Activated T-cell treated with anti-CD3 and anti-CD28 coated beads, Interleukin-2, amount 50 U/mL, for 48 hours (primary cell): ENCODE measurements around the gene C3.

Source experiments
- DNase-seq, 2 experiments: peaks; one replicate each; pipeline ENCODE4 v3.0.0-alpha.2; 2020

The C3 gene

GRCh38 chr19:6744381-6745301 is 24.2 kb upstream of the C3 start:
- no peak for DNase-seq

DNA sequence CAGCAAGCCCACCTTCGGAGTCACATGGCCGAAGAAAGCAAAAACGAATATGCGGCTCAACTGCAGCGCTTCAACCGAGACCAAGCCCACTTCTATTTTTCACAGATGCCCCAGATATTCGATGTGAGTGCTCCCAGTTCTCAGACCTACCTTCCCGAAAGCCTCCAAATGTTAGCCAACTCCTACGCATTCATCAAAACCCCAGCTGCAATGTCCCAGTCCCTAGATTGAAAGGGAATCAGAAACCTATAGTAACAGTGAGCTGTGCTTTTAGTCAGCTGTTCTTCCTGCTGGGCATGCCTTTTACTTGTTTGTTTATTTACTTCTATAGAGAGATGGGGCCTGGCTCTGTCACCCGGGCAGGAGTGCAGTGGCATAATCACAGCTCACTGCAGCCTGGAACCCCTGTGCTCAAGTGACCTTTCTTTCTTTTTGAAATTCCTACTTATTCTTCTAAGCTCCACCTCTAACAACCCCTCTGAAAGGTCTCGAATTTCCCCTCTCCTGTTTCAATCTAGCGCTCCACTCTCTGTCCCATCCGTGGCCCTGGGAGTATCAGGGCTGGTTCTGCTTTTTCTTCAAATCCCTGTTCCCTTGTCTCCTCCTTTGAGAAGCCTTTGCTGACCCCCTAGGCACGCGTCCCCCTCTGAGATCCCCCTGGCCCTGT is 23.4 kb upstream of the C3 start:
- no peak for DNase-seq

DNA sequence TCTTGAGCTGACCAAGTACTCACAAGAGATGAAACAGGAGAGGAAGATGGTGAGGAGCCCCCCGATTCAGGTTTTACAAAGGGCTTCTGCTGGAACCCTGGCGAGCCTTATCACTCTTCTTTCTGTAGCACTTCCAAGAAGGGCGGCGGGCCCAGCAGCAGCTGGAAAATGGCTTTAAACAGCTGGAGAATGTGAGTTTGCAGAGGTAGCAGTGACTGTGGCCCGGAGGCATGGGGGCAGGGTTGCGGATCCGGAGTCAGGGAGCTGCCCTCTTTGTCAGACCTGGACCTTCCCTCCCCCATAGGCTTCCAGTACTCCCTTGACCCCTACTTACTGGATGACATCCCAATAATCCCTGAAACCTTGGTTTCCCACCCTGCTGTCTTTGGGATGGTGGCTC is 22.6 kb upstream of the C3 start:
- no peak for DNase-seq

DNA sequence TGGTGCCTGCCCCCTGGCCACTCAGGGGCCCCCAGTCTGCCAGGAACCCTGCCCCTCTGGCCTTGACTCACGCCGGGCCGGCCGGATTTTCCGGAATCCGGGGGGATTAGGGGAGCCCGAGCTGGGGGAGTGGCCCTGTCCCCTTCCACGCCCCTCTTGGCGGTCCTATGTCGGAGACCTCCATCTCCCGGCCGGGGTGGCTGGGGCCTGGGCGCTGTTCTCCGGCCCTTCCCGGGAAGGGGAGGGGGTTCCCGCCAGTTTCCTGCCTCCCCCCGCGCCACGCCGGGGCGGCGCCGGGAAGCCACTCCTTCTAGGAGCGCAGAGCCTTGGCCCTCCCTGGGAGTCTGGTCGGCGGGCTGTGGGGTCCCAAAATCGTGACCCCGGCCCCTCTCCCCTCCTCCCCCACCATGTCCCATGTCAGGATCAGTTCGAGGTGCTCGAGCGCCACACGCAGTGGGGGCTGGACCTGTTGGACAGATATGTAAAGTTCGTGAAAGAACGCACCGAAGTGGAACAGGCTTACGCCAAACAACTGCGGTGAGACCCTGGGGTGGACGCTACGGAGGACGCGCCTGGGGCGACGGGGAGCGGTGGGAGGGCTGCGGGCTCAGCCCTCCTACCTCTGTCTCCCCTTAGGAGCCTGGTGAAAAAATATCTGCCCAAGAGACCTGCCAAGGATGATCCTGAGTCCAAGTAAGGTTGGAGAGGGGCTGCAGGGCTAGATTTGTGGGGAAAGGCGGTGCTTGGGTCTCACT is 20.3 kb upstream of the C3 start:
- DNase-seq = peak; percentile 48

- DNase-seq = peak in 1 of 2 experiments; percentile 50
Measured at GRCh38 chr19:6739883-6740588, 19.6 kb upstream of the C3 start.

DNA sequence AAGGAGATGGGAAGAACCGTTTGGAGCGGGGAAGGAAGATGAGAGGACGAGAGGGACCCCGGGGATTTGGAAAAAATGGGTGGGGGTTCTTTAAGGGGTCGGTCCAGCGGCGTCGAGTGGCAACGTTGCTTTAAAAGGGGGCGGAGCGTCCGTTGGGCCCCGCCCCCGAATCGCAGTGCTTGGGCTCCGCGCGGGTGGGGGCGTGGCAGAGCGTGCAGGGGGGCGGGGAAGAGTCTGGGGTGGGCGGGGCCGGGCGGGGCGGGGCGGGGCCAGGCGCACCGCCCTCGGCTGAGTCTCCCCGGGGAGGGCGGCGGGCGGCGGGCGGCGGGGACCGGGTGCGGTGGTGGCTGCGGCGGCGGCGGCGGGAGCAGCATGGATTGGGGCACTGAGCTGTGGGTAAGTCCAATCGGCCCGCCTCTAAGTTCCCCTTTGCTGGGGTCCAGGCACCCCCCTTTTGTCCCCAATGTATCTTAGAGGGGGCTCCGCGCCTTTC is 19.0 kb upstream of the C3 start, which contains the start of gene TRIP10:
Gene TRIP10, plus strand, starts transcription at position 291 of the 493 bp plus-strand sequence. Its CDS starts 82 bp downstream, at position 373.
- DNase-seq = peak; percentile 89 to 93

DNA sequence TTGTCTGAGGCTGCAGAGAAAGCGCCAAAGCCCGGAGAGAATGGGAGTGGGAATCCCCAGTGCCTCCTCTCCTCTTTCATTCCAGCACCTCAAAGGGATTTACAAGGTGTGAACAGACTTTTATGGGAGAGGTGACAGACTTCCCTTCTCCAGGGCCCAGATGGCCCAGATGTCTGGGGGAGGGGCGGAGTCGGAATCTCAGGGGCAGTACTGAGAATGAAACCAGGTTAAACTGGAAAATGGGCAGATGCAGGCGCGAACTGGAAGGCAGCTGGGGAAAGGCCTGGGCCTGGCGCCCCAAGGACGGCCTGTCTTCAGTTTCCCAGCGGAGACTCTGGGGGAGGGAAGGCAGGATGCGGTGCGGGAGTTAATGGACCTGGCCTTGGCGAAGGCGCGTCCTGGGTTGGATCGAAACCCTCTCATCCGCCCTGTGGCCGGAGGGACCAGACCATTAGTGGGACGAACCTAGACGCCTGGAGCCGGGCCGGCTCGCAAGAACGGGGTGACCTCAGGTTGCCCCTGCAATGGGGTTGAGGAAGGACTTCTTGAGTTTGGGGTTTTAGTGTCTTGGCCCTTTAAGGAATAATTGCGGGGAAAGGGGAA is 18.4 kb upstream of the C3 start:
- peak in 1 of 2 experiments; percentile 65 for DNase-seq

- DNase-seq = peak; percentile 87 to 89
Measured at GRCh38 chr19:6737873-6738786, 17.7 kb upstream of the C3 start.

DNA sequence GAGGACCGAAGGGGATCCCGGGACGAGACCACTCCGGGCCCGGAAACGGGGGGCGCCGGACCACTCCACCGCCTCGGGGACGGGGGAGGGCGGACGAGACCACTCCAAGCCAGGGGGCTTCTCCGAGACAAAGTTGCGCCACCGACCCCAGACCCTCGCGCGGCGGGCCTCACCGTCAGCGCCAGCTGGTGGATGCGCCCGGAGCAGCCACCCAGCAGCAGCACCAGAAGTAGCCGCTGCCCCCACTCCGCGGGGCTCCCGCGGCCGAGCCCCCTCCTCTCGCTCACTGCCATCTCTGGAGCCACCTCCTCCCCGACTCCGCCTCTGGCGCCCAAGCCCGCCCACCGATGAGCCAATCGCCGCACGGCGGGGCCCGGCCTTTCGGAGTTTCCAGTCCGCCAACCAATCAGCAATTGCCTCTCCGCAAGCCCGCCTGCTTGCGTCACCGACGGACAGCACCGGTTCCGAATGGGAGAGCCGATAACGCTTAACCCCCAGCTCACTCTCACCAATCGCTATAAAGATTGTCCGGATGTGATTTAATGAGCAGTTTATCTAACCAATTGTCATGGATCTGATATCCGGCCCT is 16.9 kb upstream of the C3 start, which contains the start of gene GPR108:
Gene GPR108, minus strand, starts transcription at position 297 of the 589 bp plus-strand sequence. Its CDS starts 4 bp downstream, at position 293.
- DNase-seq = peak; percentile 99 to 100

- DNase-seq = no peak
Measured at GRCh38 chr19:6736917-6737283, 16.4 kb upstream of the C3 start.

- DNase-seq = peak; percentile 81 to 86
Measured at GRCh38 chr19:6736169-6736916, 15.9 kb upstream of the C3 start.

DNA sequence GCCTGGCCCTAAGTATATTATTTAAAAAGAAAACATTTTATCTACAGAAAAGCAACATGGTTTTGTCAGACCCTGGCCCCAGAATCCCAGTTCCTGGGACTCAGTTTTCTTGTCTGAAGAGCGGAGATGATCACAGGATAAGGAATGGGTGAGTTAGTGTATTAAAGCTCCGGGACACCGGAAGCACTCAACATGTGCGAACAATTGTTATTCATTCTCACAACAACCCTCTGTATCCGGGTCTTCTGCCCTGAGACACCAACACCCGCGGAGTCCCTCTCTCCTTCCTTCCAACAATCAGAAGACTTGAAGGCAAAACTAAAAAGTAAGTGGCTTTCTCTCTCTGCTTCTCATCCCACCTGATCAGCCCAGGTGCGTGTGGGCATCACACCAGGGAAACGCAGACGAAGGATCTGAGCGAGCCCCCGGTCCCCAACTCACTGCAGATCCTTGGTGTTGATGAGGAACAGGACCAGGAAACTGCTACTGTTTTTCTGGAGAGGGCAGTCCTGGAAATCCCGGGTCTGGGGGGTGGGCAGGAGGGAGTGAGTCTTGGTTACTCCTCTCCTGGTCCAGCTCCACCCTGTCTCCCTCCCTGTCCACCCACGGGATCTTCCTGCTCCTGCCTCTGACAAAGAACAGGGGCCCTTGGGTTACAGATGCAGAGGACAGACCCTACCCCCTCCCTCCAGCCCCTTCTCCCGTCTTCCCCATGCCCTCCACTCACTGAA is 14.9 kb upstream of the C3 start:
- DNase-seq = no peak

DNA sequence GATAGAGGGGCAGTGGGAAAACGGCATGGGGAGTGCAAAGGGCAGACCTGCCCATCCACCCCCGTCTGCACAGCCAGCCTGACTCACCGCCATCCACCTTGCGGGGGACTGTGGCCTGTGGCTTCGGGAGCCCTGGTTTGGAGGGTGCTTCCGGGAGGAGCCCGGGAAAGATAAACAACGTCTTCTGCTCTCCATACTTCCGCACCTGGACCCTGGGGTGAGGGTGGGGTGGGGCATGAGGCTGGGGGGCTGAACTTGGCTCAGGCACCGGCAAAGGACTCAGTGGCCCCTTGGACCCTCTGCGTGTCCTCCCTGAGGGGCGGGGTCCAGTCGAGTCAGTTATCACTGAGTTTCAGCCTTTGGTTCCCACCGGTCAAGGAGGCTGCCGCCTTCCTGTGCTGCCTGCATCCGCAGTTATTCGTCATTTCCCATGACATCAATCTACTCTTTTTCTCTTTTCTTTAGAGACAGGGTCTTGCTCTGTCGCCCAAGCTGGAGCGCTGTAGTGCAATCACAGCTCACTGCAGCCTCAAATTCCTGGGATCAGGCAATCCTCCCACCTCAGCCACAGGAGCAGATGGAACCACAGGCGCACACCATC is 13.7 kb upstream of the C3 start:
- no peak for DNase-seq

DNA sequence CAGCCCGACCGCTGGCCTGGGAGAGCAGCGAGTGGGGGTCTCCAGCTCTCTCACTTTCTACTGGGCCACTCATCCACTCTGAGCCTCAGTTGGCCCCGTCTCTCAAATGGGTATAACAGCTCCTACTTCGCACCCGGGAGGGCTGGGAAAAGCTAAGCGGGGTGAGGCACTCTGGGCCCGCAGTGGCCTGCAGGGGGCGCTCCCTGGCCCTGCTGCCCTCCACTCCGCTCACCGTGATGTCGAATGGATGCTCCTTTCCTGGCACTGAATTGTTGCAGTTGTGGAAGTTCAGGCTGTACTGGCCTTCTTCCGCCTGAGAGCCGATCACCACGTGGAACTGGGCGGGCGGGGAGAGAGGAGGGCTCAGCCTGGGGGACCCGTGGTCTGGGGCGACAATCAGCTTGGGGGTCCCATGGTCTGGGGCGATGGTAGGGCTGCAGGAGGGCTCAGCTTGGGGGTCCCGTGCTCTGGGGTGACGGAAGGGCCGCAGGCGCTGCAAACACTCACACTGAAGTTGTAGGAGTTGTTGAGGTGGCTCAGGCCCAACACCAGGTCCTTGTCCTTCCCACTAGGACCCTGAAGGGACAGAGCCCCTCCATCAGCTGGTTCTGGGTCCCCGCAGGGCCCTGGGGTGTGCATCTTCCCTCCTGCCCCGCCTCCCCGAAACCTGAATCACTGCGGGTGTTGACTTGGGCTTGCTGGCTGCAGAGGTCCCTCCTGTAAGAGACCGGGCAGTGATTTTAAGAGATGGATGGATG is 13.1 kb upstream of the C3 start:
- peak; percentile 46 to 49 for DNase-seq

DNA sequence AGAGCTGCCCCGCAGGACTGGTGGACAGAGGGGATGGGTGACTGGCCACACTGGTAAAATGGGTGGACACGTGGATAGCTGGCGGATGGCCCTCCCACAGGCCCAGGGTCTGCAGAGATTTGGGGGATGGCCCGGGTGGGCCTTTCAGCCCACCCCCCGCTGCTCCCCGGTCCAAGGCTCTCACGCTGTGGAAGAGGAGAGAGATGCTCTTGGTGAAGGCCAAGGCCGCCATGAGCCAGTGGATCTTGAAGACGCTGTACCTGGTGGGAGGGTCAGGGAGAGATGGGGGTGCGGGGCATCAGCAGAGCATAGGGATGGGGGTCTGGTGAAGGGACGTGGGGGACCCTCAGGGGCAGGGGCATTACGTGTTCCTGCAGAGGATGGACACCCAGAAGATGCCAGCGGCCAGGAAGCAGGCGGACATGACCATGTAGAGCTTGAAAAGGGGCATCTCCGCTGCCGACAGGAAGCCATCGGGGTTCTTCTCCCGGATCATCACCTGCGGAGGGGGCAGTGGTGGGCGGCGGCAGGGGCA is 12.4 kb upstream of the C3 start:
- no peak for DNase-seq

GRCh38 chr19:6731822-6732221 is 11.4 kb upstream of the C3 start:
- DNase-seq = no peak

- DNase-seq = no peak
Measured at GRCh38 chr19:6730941-6731670, 10.7 kb upstream of the C3 start.
